Activated T-cell treated with anti-CD3 and anti-CD28 coated beads for 4 hours (primary cell): Measurements from ENCODE around the gene PRDM16.
"Not testable (repeated sequence)": the region's sequence is repeated elsewhere in the genome, so short reads cannot be mapped to it uniquely, and the experiment has no call there.

Experiments used
- DNase-seq: peaks from one replicate; pipeline ENCODE4 v3.0.0-alpha.2; 2020

Gene PRDM16

DNA sequence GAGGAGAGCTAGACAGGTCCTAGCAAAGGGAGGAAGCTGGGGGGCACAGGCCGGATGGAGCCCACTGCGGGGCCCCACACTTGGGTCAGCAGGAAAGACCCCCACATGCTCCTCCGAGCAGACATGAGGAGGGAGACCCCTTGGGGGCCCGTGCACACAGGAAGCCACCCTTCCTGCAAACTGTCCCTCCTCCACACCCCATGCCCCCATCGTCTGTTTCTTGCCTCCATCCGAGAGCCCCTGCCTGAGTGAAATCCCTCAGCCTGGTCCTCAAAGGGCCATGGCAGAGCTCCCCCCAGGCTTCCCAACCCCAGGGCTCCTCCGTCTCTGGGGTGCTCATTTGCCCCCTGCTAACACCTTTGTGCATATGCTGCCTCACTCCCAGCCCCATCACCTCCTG lies 168.0 kb downstream of the PRDM16 start:
- no peak for DNase-seq

DNA sequence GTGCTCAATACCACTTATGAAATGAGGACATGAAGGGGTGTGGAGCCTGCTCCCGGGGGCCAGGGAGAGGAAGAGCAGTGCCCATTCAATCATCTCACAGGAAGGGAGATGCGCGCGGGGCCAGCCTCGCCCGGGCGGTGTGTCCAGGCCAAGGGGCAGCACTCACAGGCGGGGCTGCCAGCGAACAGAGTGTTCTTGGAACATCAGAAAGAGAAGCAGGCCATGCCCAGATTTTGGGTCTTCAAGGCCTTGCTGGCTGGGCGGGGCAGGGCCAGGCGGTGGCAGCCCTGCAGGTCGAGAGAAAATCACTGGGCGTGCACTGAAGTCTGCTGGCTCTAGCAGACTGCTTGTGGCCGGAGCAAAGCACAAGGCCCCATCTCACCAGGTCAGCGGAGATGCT lies 168.6 kb downstream of the PRDM16 start:
- DNase-seq, result no peak

GRCh38 chr1:3237994-3238702 lies 169.1 kb downstream of the PRDM16 start:
- DNase-seq, result no peak

DNA sequence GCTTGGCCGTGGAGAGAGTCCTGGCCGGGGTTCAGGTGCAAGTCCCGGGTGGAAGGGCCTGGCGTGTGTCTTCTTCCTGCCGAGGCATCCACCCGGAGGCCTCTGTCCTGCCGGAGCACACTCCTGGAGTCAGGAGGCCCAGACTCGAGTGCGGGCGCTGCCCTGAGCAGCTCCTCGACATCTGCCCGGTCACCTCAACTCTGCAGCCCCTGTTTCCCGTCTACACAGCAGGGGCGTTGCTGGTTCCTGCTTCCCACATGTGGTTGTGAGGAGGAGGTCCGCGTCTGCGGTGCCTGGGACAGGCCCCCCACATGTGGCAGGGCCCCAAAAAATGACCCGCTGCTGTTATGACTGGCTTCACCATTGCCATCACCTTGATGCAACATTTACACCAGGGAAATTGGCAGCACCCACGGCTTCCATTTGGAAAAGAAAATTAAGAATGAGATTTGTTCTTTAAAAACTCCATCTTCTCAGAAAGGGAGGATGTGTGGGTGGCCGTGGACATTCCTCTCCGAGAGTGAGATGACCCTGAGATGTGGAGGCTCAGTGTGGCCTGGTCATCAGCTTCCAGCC lies 169.8 kb downstream of the PRDM16 start:
- no peak for DNase-seq

DNA sequence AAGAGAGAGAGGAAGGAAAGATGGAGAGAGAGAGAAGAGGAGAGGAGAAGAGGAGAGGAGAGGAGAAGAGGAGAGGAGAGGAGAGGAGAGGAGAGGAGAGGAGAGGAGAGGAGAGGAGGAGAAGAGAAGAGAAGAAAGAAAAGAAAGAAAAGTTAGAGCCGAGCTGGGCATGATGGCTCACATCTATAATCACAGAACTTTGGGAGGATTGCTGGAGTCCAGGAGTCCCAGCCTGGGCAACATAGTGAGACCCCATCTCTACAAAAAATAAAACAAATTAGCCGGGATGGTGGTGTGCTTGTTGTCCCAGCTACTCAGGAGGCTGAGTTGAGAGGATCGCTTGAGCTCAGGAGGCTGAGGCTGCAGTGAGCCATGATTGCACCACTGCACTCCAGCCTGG lies 171.0 kb downstream of the PRDM16 start:
- not testable (repeated sequence) for DNase-seq

GRCh38 chr1:3240524-3241235 lies 171.7 kb downstream of the PRDM16 start:
- DNase-seq, result no peak

DNA sequence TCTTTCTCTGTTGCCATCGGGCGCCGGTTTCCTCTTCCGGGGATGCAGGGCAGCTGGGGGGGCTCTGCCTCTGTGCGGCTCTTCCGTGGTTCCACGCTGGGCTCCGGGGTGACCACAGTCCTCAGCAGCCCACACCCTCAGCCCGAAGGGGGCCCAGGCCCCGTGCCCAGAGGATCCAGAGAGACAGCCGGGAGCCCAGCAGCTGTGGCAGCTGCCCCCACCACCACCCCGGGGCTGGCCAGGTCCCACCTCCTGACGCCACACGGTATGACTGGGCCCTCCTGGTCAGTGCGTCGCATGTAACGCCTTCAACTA lies 172.2 kb downstream of the PRDM16 start:
- no peak for DNase-seq

DNA sequence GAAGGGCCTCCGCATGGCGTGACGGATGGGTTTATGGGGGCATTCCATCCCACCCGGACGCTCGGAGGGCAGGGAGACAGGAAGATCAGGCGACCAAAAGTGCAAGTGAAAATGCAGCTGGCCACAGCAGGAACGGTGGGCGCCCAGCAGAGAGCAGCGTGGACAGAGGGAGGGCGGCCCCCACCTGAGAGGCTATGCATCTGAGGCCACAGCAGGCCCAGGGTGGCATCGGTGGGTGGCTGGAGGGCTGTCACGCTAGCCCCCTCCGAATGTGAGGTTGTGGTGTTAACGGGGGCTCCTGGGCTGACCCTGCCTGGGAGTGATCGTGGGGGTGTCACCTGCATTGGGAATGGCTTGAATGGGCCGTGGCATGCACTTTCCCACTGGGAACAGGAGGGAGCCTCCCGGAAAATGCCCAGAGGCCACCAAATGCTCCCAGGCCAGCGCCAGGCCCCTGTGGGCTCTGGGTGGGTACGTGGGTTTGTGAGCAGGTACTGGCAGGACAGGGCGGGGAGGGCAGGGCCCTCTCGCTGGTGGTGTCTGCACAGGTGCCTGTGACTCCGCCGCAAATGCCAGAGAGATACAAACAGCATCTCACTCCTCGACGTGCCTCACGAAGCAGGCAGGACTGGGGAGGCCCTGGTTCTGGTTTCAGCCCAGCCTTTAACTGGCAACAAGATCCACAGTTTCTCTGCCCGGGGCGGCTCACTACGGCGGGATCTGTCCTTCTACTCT lies 172.8 kb downstream of the PRDM16 start:
- no peak for DNase-seq

GRCh38 chr1:3242408-3243260 lies 173.6 kb downstream of the PRDM16 start:
- DNase-seq, result no peak

GRCh38 chr1:3243304-3243703 lies 174.3 kb downstream of the PRDM16 start:
- DNase-seq, result no peak

DNA sequence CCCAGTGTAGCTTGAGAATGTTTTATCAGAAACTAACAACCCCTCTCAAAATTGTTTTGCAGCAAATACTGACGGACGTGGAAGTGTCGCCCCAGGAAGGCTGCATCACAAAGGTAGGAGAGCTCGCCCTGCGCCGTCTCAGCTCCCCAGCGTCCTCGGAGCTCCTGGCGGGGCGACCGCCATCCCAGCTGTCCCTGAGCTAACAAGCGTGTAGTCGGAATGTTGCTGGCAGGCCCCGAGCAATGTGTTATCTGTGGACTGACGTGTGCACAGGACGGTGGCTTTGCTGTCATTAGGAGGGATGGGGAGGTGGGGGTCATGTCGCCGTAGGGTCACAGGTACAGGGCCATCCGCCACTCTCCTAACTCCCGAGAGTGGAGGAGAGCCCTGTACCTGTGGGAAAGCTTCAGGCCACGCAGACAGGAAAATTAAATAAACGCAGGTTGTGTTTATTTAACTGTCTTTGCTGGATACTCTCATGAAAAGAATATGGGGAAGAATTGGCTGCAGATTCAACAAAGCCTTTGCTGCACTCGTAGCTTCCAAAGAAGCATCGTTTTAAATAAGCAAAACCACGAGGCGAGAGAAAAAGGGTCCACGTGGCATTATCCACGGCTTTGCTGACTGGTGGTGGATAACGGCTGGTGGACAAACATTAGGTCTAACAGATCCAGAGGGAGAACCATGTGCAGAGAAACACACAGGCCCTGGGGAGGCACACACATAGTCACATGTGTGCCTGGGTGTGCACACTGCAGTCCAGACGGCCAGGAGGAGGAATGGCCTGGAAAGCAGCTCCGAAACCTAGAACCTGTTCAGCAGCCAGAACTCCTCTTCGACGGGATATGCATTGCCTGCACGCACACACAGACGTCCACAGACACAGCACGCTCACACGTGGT lies 175.3 kb downstream of the PRDM16 start:
- no peak for DNase-seq

- no peak for DNase-seq
Observed at GRCh38 chr1:3244927-3245315, 175.9 kb downstream of the PRDM16 start.

GRCh38 chr1:3245344-3245743 lies 176.3 kb downstream of the PRDM16 start:
- no peak for DNase-seq

GRCh38 chr1:3245768-3246167 lies 176.8 kb downstream of the PRDM16 start:
- DNase-seq, result no peak

DNA sequence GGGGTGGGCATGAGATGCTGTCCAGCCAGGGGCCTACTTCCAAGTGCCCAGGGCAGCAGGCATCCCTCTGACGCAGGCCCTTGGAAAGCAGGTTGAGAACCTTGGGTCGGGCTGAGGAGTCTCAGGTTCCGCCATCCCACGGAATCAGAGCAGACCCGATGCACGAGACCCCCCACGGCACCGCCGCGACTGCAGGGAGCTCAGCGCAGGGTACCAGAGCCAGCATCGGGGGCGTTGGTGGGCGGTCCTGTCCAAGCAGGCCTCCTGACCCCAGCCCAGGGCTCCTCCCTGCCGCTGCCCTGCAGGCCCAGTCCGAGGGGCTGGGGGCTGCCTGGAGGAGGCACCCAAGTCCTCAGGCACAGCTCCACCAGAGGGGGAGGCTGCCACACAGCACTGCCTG lies 177.2 kb downstream of the PRDM16 start:
- no peak for DNase-seq

DNA sequence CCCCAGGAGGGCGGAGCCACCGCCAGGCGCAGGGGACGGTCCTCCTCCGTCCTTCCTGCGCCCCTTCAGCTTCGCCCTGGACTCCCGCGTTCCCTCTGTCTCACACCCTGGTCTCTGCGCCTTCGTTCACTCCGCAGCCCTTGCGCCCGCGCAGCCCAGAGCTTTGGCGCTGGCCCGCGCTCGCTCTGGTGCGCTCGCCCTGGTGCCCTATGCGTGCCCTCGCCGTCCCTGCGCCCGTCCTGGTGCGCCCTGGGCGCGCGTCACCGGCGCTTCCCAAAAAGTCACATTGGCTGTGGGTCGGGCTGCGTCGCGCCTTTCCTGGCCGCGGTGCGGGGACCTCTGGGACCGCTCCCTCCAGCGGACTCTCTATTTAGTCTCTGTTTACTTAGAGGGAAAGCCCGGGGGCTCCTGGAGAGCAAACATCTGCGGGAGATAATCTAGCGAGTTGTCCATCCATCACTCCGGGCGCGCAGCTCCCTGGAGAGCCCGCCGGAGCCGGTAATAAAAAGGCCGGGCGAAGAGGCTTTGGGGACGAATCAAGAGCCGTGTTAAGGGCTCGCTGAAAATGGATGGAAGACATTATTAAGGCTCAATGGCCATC lies 178.6 kb downstream of the PRDM16 start:
- no peak for DNase-seq

- DNase-seq, result no peak
Observed at GRCh38 chr1:3248155-3249141, 179.4 kb downstream of the PRDM16 start.

DNA sequence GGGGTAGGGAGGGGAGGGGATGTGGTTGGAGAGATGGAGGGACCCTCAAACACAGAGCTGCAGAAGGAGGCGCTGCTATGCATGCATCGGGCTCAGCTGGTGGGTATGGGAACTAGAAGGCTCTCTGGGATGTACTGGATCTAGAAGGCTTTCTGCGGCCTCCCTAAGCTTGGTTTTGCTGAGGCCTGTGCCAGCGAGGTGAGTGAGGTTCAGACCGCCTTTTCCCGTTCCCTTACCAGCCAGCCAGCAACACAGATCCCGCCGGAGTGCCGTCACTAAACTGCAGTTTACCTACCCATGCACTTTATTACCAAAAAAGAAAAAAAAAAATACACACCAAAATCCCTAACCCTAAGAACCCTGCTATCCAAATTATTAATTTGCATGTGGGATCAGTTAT lies 180.2 kb downstream of the PRDM16 start:
- DNase-seq, result no peak

DNA sequence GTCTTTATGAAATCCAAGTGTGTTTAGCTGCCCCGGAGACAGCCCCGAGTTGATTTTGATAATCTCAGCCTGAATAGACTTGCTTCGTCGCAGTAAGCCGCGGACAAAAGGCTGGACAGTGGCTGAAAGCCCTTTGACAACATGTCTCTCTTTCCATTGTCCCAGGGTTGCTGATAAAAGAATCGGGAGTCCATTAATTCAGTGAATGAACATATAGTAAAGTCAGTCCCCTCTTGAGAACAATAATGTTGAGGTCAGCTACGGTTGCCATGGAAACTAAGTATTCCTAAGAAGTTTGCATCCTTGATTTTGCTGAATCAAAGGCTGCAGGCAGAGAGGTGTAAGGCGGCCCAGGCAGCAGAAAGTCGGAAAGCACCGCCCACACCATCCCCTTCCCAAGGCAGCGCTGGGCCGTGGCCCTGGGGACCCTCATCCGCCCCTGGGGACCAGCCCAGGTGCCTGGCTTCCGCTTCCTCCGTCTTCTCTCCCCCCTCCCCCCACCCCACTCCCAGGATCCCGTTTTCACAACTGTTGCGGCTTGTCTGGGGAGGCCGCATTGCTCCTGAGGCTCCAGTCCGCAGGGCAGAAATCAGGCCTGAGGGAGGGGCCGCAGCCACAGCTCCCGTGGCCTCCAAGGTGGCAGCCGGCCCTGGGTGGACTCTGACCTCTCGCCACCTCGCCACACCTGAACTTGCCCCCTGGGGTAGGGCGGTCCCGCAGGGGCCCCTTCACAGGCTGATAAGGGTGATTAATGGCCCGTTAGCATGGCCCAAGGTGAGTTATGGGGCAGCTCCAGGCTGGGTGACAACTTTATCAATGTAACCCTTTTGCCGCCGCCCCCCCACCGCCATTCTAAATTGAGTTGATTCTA lies 180.9 kb downstream of the PRDM16 start:
- DNase-seq, result no peak
